Urothelium cell line (cell line): ENCODE results near the gene P3R3URF.

Experiments used
- DNase-seq: peaks from one replicate; pipeline ENCODE4 v3.0.0; 2011; ENCODE audit warnings: low spot score, mixed read lengths
- FAIRE-seq: peaks from 2 replicates; lab custom pipeline; 2011; peaks lifted over from hg19 to GRCh38; lab: Jason Lieb, UNC

Gene P3R3URF

GRCh38 chr1:46194641-46195193 lies 18.4 kb upstream of the P3R3URF start:
- FAIRE-seq (no peak), DNase-seq (no peak)

GRCh38 chr1:46193984-46194570 lies 17.8 kb upstream of the P3R3URF start:
- DNase-seq (no peak), FAIRE-seq (no peak)

- FAIRE-seq (no peak), DNase-seq (no peak)
These were observed 17.0 kb upstream of the P3R3URF start for GRCh38 chr1:46193285-46193684.

- FAIRE-seq (no peak), DNase-seq (no peak)
These were observed 15.9 kb upstream of the P3R3URF start for GRCh38 chr1:46192171-46192570.

- DNase-seq (no peak), FAIRE-seq (no peak)
These were observed 14.9 kb upstream of the P3R3URF start for GRCh38 chr1:46191033-46191701.

GRCh38 chr1:46190539-46190938 lies 14.3 kb upstream of the P3R3URF start:
- DNase-seq, result no peak
- FAIRE-seq, result no peak

GRCh38 chr1:46188295-46189030 lies 12.2 kb upstream of the P3R3URF start:
- FAIRE-seq, result no peak

GRCh38 chr1:46187106-46187869 lies 11.0 kb upstream of the P3R3URF start:
- DNase-seq (no peak), FAIRE-seq (no peak)

More at GRCh38 chr1:46188295-46189030, 12.2 kb upstream of the P3R3URF start:
- no peak for DNase-seq

GRCh38 chr1:46186076-46186475 lies 9.8 kb upstream of the P3R3URF start:
- no peak for FAIRE-seq

GRCh38 chr1:46184920-46185658 lies 8.8 kb upstream of the P3R3URF start:
- FAIRE-seq (no peak), DNase-seq (no peak)

More at GRCh38 chr1:46186076-46186475, 9.8 kb upstream of the P3R3URF start:
- no peak for DNase-seq

- FAIRE-seq, result no peak
- no peak for DNase-seq
These were observed 7.8 kb upstream of the P3R3URF start for GRCh38 chr1:46183926-46184557.

- FAIRE-seq (no peak), DNase-seq (peak; percentile 93)
These were observed 7.0 kb upstream of the P3R3URF start for GRCh38 chr1:46183079-46183847.

GRCh38 chr1:46181343-46182260 lies 5.3 kb upstream of the P3R3URF start:
- DNase-seq (no peak), FAIRE-seq (no peak)

GRCh38 chr1:46180082-46180616 lies 3.9 kb upstream of the P3R3URF start:
- no peak for FAIRE-seq

GRCh38 chr1:46179138-46180081 lies 3.1 kb upstream of the P3R3URF start:
- FAIRE-seq, result no peak

More at GRCh38 chr1:46180082-46180616, 3.9 kb upstream of the P3R3URF start:
- no peak for DNase-seq

GRCh38 chr1:46175243-46175642 lies 1.0 kb downstream of the P3R3URF start:
- DNase-seq, result no peak
- FAIRE-seq, result no peak

More at GRCh38 chr1:46179138-46180081, 3.1 kb upstream of the P3R3URF start:
- DNase-seq, result peak; percentile 87
